WTC11 (cell line): ENCODE results near the gene OSBPL10.

Experiments
- TF ChIP-seq, protein P1 (sequence below): sonication (generic); formaldehyde crosslinking; IDR thresholded peaks from 2 replicates; pipeline ENCODE4 v1.8.1; 2023; ENCODE audit warnings: mild to moderate bottlenecking, missing genetic modification reagents, moderate library complexity
- TF ChIP-seq, protein P2 (sequence below): fragments of 250-450 bp; sonication (Bioruptor Pico); IDR thresholded peaks from 2 replicates; pipeline ENCODE4 v1.9.0; 2021; ENCODE audit warnings: moderate library complexity, mild to moderate bottlenecking, inconsistent platforms, borderline replicate concordance

- TF ChIP-seq, protein P1, sequence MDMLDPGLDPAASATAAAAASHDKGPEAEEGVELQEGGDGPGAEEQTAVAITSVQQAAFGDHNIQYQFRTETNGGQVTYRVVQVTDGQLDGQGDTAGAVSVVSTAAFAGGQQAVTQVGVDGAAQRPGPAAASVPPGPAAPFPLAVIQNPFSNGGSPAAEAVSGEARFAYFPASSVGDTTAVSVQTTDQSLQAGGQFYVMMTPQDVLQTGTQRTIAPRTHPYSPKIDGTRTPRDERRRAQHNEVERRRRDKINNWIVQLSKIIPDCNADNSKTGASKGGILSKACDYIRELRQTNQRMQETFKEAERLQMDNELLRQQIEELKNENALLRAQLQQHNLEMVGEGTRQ (CRISPR knock-in tag), result no peak
- TF ChIP-seq, protein P2, sequence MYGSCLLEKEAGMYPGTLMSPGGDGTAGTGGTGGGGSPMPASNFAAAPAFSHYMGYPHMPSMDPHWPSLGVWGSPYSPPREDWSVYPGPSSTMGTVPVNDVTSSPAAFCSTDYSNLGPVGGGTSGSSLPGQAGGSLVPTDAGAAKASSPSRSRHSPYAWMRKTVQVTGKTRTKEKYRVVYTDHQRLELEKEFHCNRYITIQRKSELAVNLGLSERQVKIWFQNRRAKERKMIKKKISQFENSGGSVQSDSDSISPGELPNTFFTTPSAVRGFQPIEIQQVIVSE (CRISPR knock-in tag), result no peak
These were observed 34.5 kb downstream of the OSBPL10 start for GRCh38 chr3:31946484-31947081.
